ENCODE data around the gene SYNE1. TPM values are rescaled to one million over a fixed set of nuclear protein-coding genes. Genes with fewer than 3 reads are reported as not detected.

SYNE1 gene
- total RNA-seq, 1 experiment from 2014 or later = 6.5 TPM

- ATAC-seq (no peak), DNase-seq (ENCODE audit: low spot score) (no peak)
- no peaks in the 10 kb centered on the region for H3K27me3 Mint-ChIP-seq (ENCODE audit: low read depth)
- 0 out of 2 replicates have a peak, but pooled peaks cover 2% of the 10 kb centered on the region for H3K4me1 Mint-ChIP-seq
- ChIA-PET POLR2A (no interaction called here), CTCF (interaction anchor here (1.3 kb wide), 1 partner anchor 190 kb away, joined by 5 read pairs; no protein-coding TSS in a partner anchor)
- no peaks in the 10 kb centered on the region for H3K36me3 Mint-ChIP-seq
- no peak overlapping the region for H3K27ac Mint-ChIP-seq
- no peak overlapping the region for H3K4me3 Mint-ChIP-seq
- TF ChIP-seq TEAD1 (CRISPR knock-in tag; IDR thresholded peaks at IDR 0.05) (no peak), FOXJ3 (CRISPR knock-in tag; IDR thresholded peaks at IDR 0.05; ENCODE audit: borderline replicate concordance) (no peak), NR2C2 (CRISPR knock-in tag; IDR thresholded peaks at IDR 0.05) (no peak), IRF2 (CRISPR knock-in tag; IDR thresholded peaks at IDR 0.05; ENCODE audit: borderline replicate concordance, low read depth) (no peak), ZMAT4 (CRISPR knock-in tag; IDR thresholded peaks at IDR 0.05) (no peak), JAZF1 (CRISPR knock-in tag; IDR thresholded peaks at IDR 0.05) (no peak)
- peaks cover 4% of the 10 kb centered on the region for H3K9me3 Mint-ChIP-seq
Observed at GRCh38 chr6:152452639-152453038, 184.5 kb downstream of the SYNE1 start.

- TF ChIP-seq, protein P1, sequence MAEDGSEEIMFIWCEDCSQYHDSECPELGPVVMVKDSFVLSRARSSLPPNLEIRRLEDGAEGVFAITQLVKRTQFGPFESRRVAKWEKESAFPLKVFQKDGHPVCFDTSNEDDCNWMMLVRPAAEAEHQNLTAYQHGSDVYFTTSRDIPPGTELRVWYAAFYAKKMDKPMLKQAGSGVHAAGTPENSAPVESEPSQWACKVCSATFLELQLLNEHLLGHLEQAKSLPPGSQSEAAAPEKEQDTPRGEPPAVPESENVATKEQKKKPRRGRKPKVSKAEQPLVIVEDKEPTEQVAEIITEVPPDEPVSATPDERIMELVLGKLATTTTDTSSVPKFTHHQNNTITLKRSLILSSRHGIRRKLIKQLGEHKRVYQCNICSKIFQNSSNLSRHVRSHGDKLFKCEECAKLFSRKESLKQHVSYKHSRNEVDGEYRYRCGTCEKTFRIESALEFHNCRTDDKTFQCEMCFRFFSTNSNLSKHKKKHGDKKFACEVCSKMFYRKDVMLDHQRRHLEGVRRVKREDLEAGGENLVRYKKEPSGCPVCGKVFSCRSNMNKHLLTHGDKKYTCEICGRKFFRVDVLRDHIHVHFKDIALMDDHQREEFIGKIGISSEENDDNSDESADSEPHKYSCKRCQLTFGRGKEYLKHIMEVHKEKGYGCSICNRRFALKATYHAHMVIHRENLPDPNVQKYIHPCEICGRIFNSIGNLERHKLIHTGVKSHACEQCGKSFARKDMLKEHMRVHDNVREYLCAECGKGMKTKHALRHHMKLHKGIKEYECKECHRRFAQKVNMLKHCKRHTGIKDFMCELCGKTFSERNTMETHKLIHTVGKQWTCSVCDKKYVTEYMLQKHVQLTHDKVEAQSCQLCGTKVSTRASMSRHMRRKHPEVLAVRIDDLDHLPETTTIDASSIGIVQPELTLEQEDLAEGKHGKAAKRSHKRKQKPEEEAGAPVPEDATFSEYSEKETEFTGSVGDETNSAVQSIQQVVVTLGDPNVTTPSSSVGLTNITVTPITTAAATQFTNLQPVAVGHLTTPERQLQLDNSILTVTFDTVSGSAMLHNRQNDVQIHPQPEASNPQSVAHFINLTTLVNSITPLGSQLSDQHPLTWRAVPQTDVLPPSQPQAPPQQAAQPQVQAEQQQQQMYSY (CRISPR knock-in tag; IDR thresholded peaks at IDR 0.05) = no peak
- no peak for TF ChIP-seq RELA (CRISPR knock-in tag; IDR thresholded peaks at IDR 0.05; ENCODE audit: borderline replicate concordance)
- TF ChIP-seq ETV6 (CRISPR knock-in tag; IDR thresholded peaks at IDR 0.05) = no peak
- TF ChIP-seq, protein P2, sequence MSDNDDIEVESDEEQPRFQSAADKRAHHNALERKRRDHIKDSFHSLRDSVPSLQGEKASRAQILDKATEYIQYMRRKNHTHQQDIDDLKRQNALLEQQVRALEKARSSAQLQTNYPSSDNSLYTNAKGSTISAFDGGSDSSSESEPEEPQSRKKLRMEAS (CRISPR knock-in tag; IDR thresholded peaks at IDR 0.05) = no peak
- no peak for TF ChIP-seq FOXP4 (CRISPR knock-in tag; IDR thresholded peaks at IDR 0.05)
- TF ChIP-seq TP53 (CRISPR knock-in tag; IDR thresholded peaks at IDR 0.05) = no peak
- no peak for TF ChIP-seq ZNF425 (CRISPR knock-in tag; conservative IDR thresholded peaks at IDR 0.05)
- no peak for TF ChIP-seq FOXJ3 (CRISPR knock-in tag; IDR thresholded peaks at IDR 0.05; ENCODE audit: borderline replicate concordance)
- Mint-ChIP-seq H3K36me3 (no peaks in the 10 kb centered on the region), H3K27me3 (ENCODE audit: low read depth) (no peaks in the 10 kb centered on the region), H3K4me3 (no peak overlapping the region), H3K9me3 (peaks cover 4% of the 10 kb centered on the region), H3K4me1 (0 out of 2 replicates have a peak, but pooled peaks cover 2% of the 10 kb centered on the region), H3K27ac (no peak overlapping the region)
- DNase-seq (ENCODE audit: low spot score) (no peak), ATAC-seq (no peak)
- POLR2A ChIA-PET = no interaction called here
- CTCF ChIA-PET = no interaction called here
Observed at GRCh38 chr6:152450519-152450918, 186.6 kb downstream of the SYNE1 start.

- Mint-ChIP-seq H3K4me1 (0 out of 2 replicates have a peak, but pooled peaks cover 2% of the 10 kb centered on the region), H3K4me3 (no peak overlapping the region), H3K27me3 (ENCODE audit: low read depth) (no peaks in the 10 kb centered on the region), H3K27ac (0 out of 2 replicates have a peak overlapping the region, but pooled peaks have one; percentile 19), H3K9me3 (no peaks in the 10 kb centered on the region), H3K36me3 (no peaks in the 10 kb centered on the region)
- peak; percentile 50; the same call in 1 of the 2 replicates for ATAC-seq
- no peak for TF ChIP-seq JUN (CRISPR knock-in tag; IDR thresholded peaks at IDR 0.05)
- TF ChIP-seq, protein P3, sequence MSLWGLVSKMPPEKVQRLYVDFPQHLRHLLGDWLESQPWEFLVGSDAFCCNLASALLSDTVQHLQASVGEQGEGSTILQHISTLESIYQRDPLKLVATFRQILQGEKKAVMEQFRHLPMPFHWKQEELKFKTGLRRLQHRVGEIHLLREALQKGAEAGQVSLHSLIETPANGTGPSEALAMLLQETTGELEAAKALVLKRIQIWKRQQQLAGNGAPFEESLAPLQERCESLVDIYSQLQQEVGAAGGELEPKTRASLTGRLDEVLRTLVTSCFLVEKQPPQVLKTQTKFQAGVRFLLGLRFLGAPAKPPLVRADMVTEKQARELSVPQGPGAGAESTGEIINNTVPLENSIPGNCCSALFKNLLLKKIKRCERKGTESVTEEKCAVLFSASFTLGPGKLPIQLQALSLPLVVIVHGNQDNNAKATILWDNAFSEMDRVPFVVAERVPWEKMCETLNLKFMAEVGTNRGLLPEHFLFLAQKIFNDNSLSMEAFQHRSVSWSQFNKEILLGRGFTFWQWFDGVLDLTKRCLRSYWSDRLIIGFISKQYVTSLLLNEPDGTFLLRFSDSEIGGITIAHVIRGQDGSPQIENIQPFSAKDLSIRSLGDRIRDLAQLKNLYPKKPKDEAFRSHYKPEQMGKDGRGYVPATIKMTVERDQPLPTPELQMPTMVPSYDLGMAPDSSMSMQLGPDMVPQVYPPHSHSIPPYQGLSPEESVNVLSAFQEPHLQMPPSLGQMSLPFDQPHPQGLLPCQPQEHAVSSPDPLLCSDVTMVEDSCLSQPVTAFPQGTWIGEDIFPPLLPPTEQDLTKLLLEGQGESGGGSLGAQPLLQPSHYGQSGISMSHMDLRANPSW (CRISPR knock-in tag; conservative IDR thresholded peaks at IDR 0.05; ENCODE audit: low read depth) = no peak
- no peak for TF ChIP-seq CBFB (CRISPR knock-in tag; IDR thresholded peaks at IDR 0.05; ENCODE audit: low read depth)
- ChIA-PET CTCF (no interaction called here), POLR2A (interaction anchor here (0.5 kb wide), 1 partner anchor 47 kb away, joined by 4 read pairs; no protein-coding TSS in a partner anchor)
- DNase-seq (ENCODE audit: low spot score) = no peak
Observed at GRCh38 chr6:152441902-152442301, 195.3 kb downstream of the SYNE1 start.

All from WTC11 (cell line).